ENCODE measurements around the gene ROM1. TPM values are rescaled to one million over a fixed set of nuclear protein-coding genes. Genes with fewer than 3 reads are reported as not detected.
"Not testable (repeated sequence)": the region's sequence is repeated elsewhere in the genome, so short reads cannot be mapped to it uniquely, and the experiment has no call there.

ROM1 gene
- total RNA-seq, 1 experiment from 2014 or later, result 9.0 TPM

GRCh38 chr11:62610403-62610802, 2.7 kb upstream of the ROM1 start:
- no peak for DNase-seq (ENCODE audit: low read depth)

- DNase-seq (ENCODE audit: low read depth), result no peak
Measured at GRCh38 chr11:62610814-62611704, 2.0 kb upstream of the ROM1 start.

GRCh38 chr11:62611705-62612365, 1.2 kb upstream of the ROM1 start:
- peak; percentile 70 for DNase-seq (ENCODE audit: low read depth)

GRCh38 chr11:62613291-62613778, 278 bp downstream of the ROM1 start:
- DNase-seq (ENCODE audit: low read depth), result no peak

- peak; percentile 60 for DNase-seq (ENCODE audit: low read depth)
Measured at GRCh38 chr11:62614275-62614674, 1.2 kb downstream of the ROM1 start.

- no peak for DNase-seq (ENCODE audit: low read depth)
Measured at GRCh38 chr11:62615521-62615920, 2.5 kb downstream of the ROM1 start.

- not testable (repeated sequence) for DNase-seq (ENCODE audit: low read depth)
Measured at GRCh38 chr11:62616957-62617356, 3.9 kb downstream of the ROM1 start.

GRCh38 chr11:62621027-62621566, 8.0 kb downstream of the ROM1 start:
- DNase-seq (ENCODE audit: low read depth), result no peak

GRCh38 chr11:62621567-62622470, 8.8 kb downstream of the ROM1 start, which contains the start of gene B3GAT3:
TSS of gene B3GAT3 (minus strand) at chr11:62621986. CDS start at chr11:62621947, 39 bp downstream.
- DNase-seq (ENCODE audit: low read depth), result peak; percentile 98

- no peak for DNase-seq (ENCODE audit: low read depth)
Measured at GRCh38 chr11:62622476-62623089, 9.5 kb downstream of the ROM1 start.

- no peak for DNase-seq (ENCODE audit: low read depth)
Measured at GRCh38 chr11:62627713-62628112, 14.7 kb downstream of the ROM1 start.

GRCh38 chr11:62632492-62632891, 19.4 kb downstream of the ROM1 start:
- no peak for DNase-seq (ENCODE audit: low read depth)

- no peak for DNase-seq (ENCODE audit: low read depth)
Measured at GRCh38 chr11:62644220-62644619, 31.2 kb downstream of the ROM1 start.

- DNase-seq (ENCODE audit: low read depth), result no peak
Measured at GRCh38 chr11:62645671-62645945, 32.6 kb downstream of the ROM1 start.

- peak; percentile 98 for DNase-seq (ENCODE audit: low read depth)
Measured at GRCh38 chr11:62645946-62646824, 33.1 kb downstream of the ROM1 start, which contains the start of gene GANAB. TSS of gene GANAB (minus strand) at chr11:62646613. CDS start at chr11:62646599, 14 bp downstream.

GRCh38 chr11:62646825-62647608, 34.0 kb downstream of the ROM1 start:
- no peak for DNase-seq (ENCODE audit: low read depth)

- DNase-seq (ENCODE audit: low read depth), result peak; percentile 32
Measured at GRCh38 chr11:62647609-62648005, 34.5 kb downstream of the ROM1 start.

- no peak for DNase-seq (ENCODE audit: low read depth)
Measured at GRCh38 chr11:62648185-62648966, 35.3 kb downstream of the ROM1 start.
